ENCODE results near the gene LONP2.

LONP2 gene

DNA sequence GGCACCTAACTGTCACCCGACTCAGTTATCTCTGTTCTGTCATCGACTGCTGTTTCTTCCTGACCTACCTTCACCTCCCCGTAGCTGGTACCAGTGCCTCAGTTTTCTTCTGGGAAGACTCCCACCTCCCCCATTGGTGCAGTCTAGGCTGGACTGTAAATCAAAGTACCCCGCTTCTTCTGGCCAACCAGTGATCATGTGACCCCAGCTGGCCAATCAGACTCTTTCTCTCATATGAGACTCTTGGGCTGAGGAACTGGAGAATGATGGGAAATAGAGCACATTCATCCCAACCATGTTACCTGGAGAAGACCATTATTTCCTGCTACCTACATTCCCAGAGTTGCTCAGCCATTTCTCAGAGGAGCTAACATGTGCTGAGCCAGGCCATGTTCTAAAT is 20.6 kb upstream of the LONP2 start:
- DNase-seq (ENCODE audit: low read depth), result no peak
- H3K4me3 ChIP-seq (ENCODE audit: low read length), result no peak overlapping the region
- TF ChIP-seq CTCF (IDR thresholded peaks at IDR 0.05; ENCODE audit: insufficient read depth, low read depth, low read length, missing control alignments), result no peak

GRCh38 chr16:48225456-48225855 is 18.6 kb upstream of the LONP2 start:
- no peak overlapping the region for H3K4me3 ChIP-seq (ENCODE audit: low read length)
- TF ChIP-seq CTCF (IDR thresholded peaks at IDR 0.05; ENCODE audit: insufficient read depth, low read depth, low read length, missing control alignments), result no peak
- no peak for DNase-seq (ENCODE audit: low read depth)

DNA sequence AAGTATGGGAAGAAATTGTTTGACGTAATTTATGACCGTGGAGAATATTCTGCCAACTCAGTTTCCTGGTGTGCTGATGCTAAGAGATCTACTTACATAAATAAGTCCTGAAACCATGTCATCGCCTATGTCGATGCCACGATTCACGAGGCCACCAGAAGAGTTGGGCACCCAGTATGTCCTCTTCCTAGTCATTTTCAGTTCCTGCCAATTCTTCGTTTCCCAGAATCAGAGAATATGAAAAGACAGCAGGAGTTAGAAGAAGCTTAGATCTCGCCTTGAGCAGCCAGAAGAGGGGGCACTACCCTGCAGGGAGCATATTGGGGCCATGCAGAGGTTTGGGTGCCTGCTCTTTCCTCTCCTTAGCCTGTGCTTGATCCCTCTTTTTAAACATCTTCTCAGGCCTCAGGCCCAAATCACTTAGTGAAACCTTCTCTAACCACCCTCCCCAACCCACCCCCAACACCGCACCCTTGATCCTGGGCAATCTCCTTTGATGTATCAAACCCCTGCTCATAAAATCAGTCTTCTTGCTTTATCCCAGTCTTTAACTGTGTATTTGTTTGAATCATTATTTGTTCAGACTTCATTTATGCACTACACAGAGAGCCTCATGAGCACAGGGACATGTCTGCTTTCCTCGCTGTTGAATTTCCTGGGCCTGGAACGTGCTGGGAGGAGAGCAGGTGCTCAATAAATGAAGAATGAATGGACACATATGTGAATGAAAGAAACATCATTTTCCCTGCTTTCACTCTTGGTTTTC is 12.2 kb upstream of the LONP2 start:
- peak; percentile 53 for DNase-seq (ENCODE audit: low read depth)
- no peak overlapping the region for H3K4me3 ChIP-seq (ENCODE audit: low read length)
- peak; percentile 58 for TF ChIP-seq CTCF (IDR thresholded peaks at IDR 0.05; ENCODE audit: insufficient read depth, low read depth, low read length, missing control alignments)

GRCh38 chr16:48232493-48233040 is 11.5 kb upstream of the LONP2 start:
- no peak for DNase-seq (ENCODE audit: low read depth)
- no peak overlapping the region for H3K4me3 ChIP-seq (ENCODE audit: low read length)
- no peak for TF ChIP-seq CTCF (IDR thresholded peaks at IDR 0.05; ENCODE audit: insufficient read depth, low read depth, low read length, missing control alignments)

- TF ChIP-seq CTCF (IDR thresholded peaks at IDR 0.05; ENCODE audit: insufficient read depth, low read depth, low read length, missing control alignments), result no peak
- no peak for DNase-seq (ENCODE audit: low read depth)
- no peak overlapping the region for H3K4me3 ChIP-seq (ENCODE audit: low read length)
These were observed 9.5 kb upstream of the LONP2 start for GRCh38 chr16:48234630-48235029.

GRCh38 chr16:48235058-48235555 is 9.0 kb upstream of the LONP2 start:
- TF ChIP-seq CTCF (IDR thresholded peaks at IDR 0.05; ENCODE audit: insufficient read depth, low read depth, low read length, missing control alignments), result no peak
- DNase-seq (ENCODE audit: low read depth), result peak; percentile 23
- H3K4me3 ChIP-seq (ENCODE audit: low read length), result no peak overlapping the region
